DND-41 (cell line): ENCODE data around the gene DUSP15.

Experiments
- CTCF ChIP-seq: IDR thresholded peaks from 2 replicates; pipeline ENCODE4 v1.5.1; 2012; ENCODE audit warnings: borderline replicate concordance, low read length, moderate library complexity, mild to moderate bottlenecking; ENCODE audit not compliant: poor library complexity, severe bottlenecking; ENCODE audit errors: extremely low read depth
- EZH2 ChIP-seq: IDR thresholded peaks from 3 replicates; pipeline ENCODE4 v1.6.1; 2012; ENCODE audit warnings: borderline replicate concordance, low read depth, mild to moderate bottlenecking, moderate library complexity, low read length, inconsistent platforms; ENCODE audit not compliant: severe bottlenecking

- TF ChIP-seq EZH2 (no peak), CTCF (no peak)
Observed at GRCh38 chr20:31915491-31916280, 45.4 kb upstream of the DUSP15 start.
